Keratinocyte (primary cell): ENCODE data around the gene CASP9. TPM values are rescaled to one million over a fixed set of nuclear protein-coding genes. Genes with fewer than 3 reads are reported as not detected.

ENCODE experiments used
- DNase-seq: peaks from one replicate; pipeline ENCODE4 v3.0.0-alpha.2; 2011; ENCODE audit warnings: low read depth, missing footprints, low spot score
- FAIRE-seq: peaks from 2 replicates; lab custom pipeline; 2011; peaks lifted over from hg19 to GRCh38; lab: Jason Lieb, UNC
- H2AFZ ChIP-seq: 2 replicates; pipeline ENCODE4 v1.6.0; 2012; ENCODE audit warnings: low read length, control low read depth, inconsistent platforms; ENCODE audit not compliant: control insufficient read depth
- H3K27ac ChIP-seq: 2 replicates; pipeline ENCODE4 v1.5.1; 2011; ENCODE audit warnings: low read length; ENCODE audit not compliant: control insufficient read depth, insufficient read depth
- H3K27me3 ChIP-seq: 3 replicates; pipeline ENCODE4 v1.6.0; 2011; ENCODE audit warnings: low read length; ENCODE audit not compliant: control insufficient read depth, insufficient read depth; ENCODE audit errors: extremely low read depth
- H3K36me3 ChIP-seq, 2 experiments: 2 replicates in 1 of 2; 3 replicates in 1 of 2; pipeline ENCODE4 v1.5.1; 2011; ENCODE audit warnings: low read length in 2 of 2, mild to moderate bottlenecking in 1 of 2; ENCODE audit not compliant: control insufficient read depth in 2 of 2, insufficient read depth in 2 of 2; ENCODE audit errors: extremely low read depth in 1 of 2
- H3K4me1 ChIP-seq: 3 replicates; pipeline ENCODE4 v1.5.1; 2011; ENCODE audit warnings: low read length; ENCODE audit not compliant: control insufficient read depth, insufficient read depth; ENCODE audit errors: extremely low read depth
- H3K4me2 ChIP-seq: 3 replicates; pipeline ENCODE4 v1.6.0; 2011; ENCODE audit warnings: low read depth, low read length; ENCODE audit not compliant: control insufficient read depth, insufficient read depth; ENCODE audit errors: extremely low read depth
- H3K4me3 ChIP-seq, 3 experiments: fragments of 200-600 bp in 1 of 3; sonication (generic) in 1 of 3; 2 replicates in 2 of 3; 3 replicates in 1 of 3; pipeline ENCODE4 v1.5.1; 2011 to 2016; ENCODE audit warnings: low read length in 3 of 3, mild to moderate bottlenecking in 3 of 3, control low read depth in 2 of 3, inconsistent platforms in 1 of 3, low read depth in 1 of 3, mixed read lengths in 1 of 3, mixed run types in 1 of 3, moderate library complexity in 1 of 3; ENCODE audit not compliant: control insufficient read depth in 2 of 3, insufficient read depth in 2 of 3; ENCODE audit errors: extremely low read depth in 1 of 3
- H3K79me2 ChIP-seq: 2 replicates; pipeline ENCODE4 v1.6.0; 2012; ENCODE audit warnings: low read length; ENCODE audit not compliant: control insufficient read depth, insufficient read depth
- H3K9ac ChIP-seq: 3 replicates; pipeline ENCODE4 v1.6.0; 2011; ENCODE audit warnings: low read length; ENCODE audit not compliant: control insufficient read depth, insufficient read depth; ENCODE audit errors: extremely low read depth
- H3K9me1 ChIP-seq: 3 replicates; pipeline ENCODE4 v1.6.0; 2011; ENCODE audit warnings: low read length; ENCODE audit not compliant: control insufficient read depth, insufficient read depth; ENCODE audit errors: extremely low read depth
- H3K9me3 ChIP-seq: 2 replicates; pipeline ENCODE4 v1.5.1; 2012; ENCODE audit warnings: low read depth, low read length; ENCODE audit not compliant: control insufficient read depth
- H4K20me1 ChIP-seq: 3 replicates; pipeline ENCODE4 v1.6.0; 2011; ENCODE audit warnings: low read length; ENCODE audit not compliant: control insufficient read depth, insufficient read depth; ENCODE audit errors: extremely low read depth
- EZH2 ChIP-seq: IDR thresholded peaks from one replicate; pipeline ENCODE4 v1.6.1; 2012; ENCODE audit warnings: inconsistent platforms, mild to moderate bottlenecking, low read length, moderate library complexity
- dilution Hi-C: fragments of 300-500 bp; cut with MboI; formaldehyde crosslinking; loops from one replicate; pipeline ENCODE4 v1.7.0; 2020; ENCODE audit warnings: low sequenced_read_pairs; ENCODE audit not compliant: extremely low pct_ligation_motif_present
- polyA plus RNA-seq, 5 experiments: library from polyadenylated mRNA; depleted of rRNA in 3 of 5; stranded (reverse) in 3 of 5; stranded (forward) in 1 of 5; unstranded in 1 of 5; fragments of >200 nt; gene quantifications; 1 replicate in 1 of 5; 2 replicates in 3 of 5; 3 replicates in 1 of 5; pipeline versions ENCODE4 v1.2.1 to v1.2.3, GENCODE V29; 2011 to 2012; ENCODE audit warnings: missing spikeins in 2 of 5, low read depth in 1 of 5, low replicate concordance in 1 of 5
- TF ChIP-seq, protein P1 (sequence below), 3 experiments: IDR thresholded peaks in 1 of 3; conservative IDR thresholded peaks in 1 of 3; optimal IDR thresholded peaks in 1 of 3; 2 replicates in 2 of 3; 3 replicates in 1 of 3; pipeline versions ENCODE3 to v1.5.1; 2011; ENCODE audit warnings: low read length in 3 of 3, mild to moderate bottlenecking in 3 of 3, moderate library complexity in 2 of 3, control low read depth in 1 of 3, inconsistent platforms in 1 of 3; ENCODE audit not compliant: insufficient read depth in 2 of 3; ENCODE audit errors: extremely low read depth in 1 of 3

CASP9 gene
- polyA plus RNA-seq, 1 donor (not counting 4 experiments of a cell fraction or from before 2014, with no cell fraction given), result 4.4 TPM

DNA sequence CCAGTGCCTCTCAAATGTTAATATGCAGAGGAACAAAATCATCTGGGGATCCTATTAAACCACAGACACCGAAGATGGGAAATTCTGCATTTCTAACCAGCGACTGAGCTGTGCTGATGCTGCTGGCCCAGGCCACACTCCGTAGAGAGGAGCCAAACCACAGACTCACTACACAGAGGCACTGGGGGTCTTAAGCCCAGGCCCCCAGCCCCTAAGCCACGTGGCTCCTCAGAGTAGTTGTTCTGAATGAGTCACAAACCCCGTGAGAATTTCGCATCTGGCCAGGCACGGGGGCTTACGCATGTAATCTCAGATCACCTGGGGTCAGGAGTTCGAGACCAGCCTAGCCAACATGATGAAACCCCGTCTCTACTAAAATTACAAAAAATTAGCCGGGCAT, 70.3 kb downstream of the CASP9 start:
- Histone ChIP-seq H2AFZ (no peak overlapping the region), H3K36me3 (no peaks in the 10 kb centered on the region), H4K20me1 (no peaks in the 10 kb centered on the region), H3K4me1 (no peaks in the 10 kb centered on the region), H3K27me3 (no peaks in the 10 kb centered on the region), H3K9me3 (no peaks in the 10 kb centered on the region), H3K4me2 (no peak overlapping the region), H3K4me3 (no peak overlapping the region), H3K9me1 (no peaks in the 10 kb centered on the region), H3K27ac (no peak overlapping the region), H3K9ac (no peak overlapping the region), H3K79me2 (no peaks in the 10 kb centered on the region)
- no peak for TF ChIP-seq EZH2
- TF ChIP-seq, protein P1, sequence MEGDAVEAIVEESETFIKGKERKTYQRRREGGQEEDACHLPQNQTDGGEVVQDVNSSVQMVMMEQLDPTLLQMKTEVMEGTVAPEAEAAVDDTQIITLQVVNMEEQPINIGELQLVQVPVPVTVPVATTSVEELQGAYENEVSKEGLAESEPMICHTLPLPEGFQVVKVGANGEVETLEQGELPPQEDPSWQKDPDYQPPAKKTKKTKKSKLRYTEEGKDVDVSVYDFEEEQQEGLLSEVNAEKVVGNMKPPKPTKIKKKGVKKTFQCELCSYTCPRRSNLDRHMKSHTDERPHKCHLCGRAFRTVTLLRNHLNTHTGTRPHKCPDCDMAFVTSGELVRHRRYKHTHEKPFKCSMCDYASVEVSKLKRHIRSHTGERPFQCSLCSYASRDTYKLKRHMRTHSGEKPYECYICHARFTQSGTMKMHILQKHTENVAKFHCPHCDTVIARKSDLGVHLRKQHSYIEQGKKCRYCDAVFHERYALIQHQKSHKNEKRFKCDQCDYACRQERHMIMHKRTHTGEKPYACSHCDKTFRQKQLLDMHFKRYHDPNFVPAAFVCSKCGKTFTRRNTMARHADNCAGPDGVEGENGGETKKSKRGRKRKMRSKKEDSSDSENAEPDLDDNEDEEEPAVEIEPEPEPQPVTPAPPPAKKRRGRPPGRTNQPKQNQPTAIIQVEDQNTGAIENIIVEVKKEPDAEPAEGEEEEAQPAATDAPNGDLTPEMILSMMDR (optimal IDR thresholded peaks at IDR 0.05 in 1 of 3, IDR thresholded peaks at IDR 0.05 in 1 of 3, conservative IDR thresholded peaks at IDR 0.05 in 1 of 3; ENCODE audit: extremely low read depth in 1 of 3, insufficient read depth in 2 of 3, low read length in 3 of 3), result no peak
- dilution Hi-C loops, result no loop called here
- no peak for DNase-seq
- FAIRE-seq, result no peak

DNA sequence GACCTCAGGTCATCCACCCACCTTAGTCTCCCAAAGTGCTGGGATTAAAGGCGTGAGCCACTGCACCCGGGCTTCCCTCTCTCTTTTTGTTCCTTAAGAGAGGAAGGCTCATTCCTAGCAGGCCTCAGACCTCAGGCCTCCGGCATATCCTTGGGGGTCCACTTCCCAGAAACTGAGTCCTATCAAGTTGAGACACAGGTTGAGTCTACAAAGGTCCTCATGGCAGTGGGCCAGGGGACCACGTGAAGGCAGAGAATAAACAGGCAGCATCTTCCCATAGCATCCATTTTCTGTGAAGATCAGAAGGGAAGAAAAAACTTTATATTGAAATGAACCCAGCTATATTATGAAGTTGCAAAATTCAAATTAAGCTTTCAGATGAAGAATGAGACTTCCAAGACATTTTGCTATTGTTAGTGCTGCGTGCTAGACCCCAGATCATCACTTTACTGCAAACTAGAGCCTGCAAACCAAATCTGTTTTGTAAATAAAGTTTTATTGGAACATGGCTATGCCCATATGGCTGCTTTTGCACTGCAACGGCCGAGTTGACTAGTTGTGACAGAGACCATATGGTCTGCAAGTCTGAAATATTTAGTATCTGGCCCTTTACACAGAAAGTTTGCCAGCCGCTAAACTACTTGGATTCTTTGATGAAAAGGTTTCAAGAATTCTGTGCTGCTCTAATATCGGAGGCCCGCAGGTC, 71.0 kb downstream of the CASP9 start:
- Histone ChIP-seq H3K4me2 (no peak overlapping the region), H4K20me1 (no peaks in the 10 kb centered on the region), H3K9me1 (no peaks in the 10 kb centered on the region), H3K4me3 (no peak overlapping the region), H3K36me3 (no peaks in the 10 kb centered on the region), H3K9ac (no peak overlapping the region), H2AFZ (no peak overlapping the region), H3K27ac (no peak overlapping the region), H3K27me3 (no peaks in the 10 kb centered on the region), H3K79me2 (no peaks in the 10 kb centered on the region), H3K9me3 (no peaks in the 10 kb centered on the region), H3K4me1 (no peaks in the 10 kb centered on the region)
- DNase-seq (no peak), FAIRE-seq (no peak)
- dilution Hi-C loops, result no loop called here
- TF ChIP-seq, protein P1 (optimal IDR thresholded peaks at IDR 0.05 in 1 of 3, IDR thresholded peaks at IDR 0.05 in 1 of 3, conservative IDR thresholded peaks at IDR 0.05 in 1 of 3; ENCODE audit: extremely low read depth in 1 of 3, insufficient read depth in 2 of 3, low read length in 3 of 3), result no peak
- no peak for TF ChIP-seq EZH2
